NOMO-1 treated with DMSO at 0.1 percent for 48 hours (cell line): ENCODE data around the gene TTBK2.

ENCODE experiments used
- DNase-seq: peaks from one replicate; lab custom pipeline; 2025; ENCODE audit not compliant: unreplicated experiment; lab: John Stamatoyannopoulos, UW

Gene TTBK2

GRCh38 chr15:42695527-42696071 lies 225.0 kb downstream of the TTBK2 start:
- no peak for DNase-seq

GRCh38 chr15:42694398-42694797 lies 226.2 kb downstream of the TTBK2 start:
- no peak for DNase-seq

GRCh38 chr15:42693942-42694341 lies 226.6 kb downstream of the TTBK2 start:
- no peak for DNase-seq

GRCh38 chr15:42693496-42693895 lies 227.1 kb downstream of the TTBK2 start:
- no peak for DNase-seq

- no peak for DNase-seq
Measured at GRCh38 chr15:42692997-42693396, 227.6 kb downstream of the TTBK2 start.

GRCh38 chr15:42692536-42692935 lies 228.0 kb downstream of the TTBK2 start:
- DNase-seq, result no peak

GRCh38 chr15:42691770-42692169 lies 228.8 kb downstream of the TTBK2 start:
- no peak for DNase-seq

GRCh38 chr15:42691308-42691707 lies 229.3 kb downstream of the TTBK2 start:
- DNase-seq, result no peak
